Endothelial cell of umbilical vein (primary cell): ENCODE measurements around the gene NFIC.
"Not testable (repeated sequence)": the region's sequence is repeated elsewhere in the genome, so short reads cannot be mapped to it uniquely, and the experiment has no call there.

Experiments used
- CTCF ChIP-seq, 2 donors: IDR thresholded peaks; 1 replicate in 1 of 2; 2 replicates in 1 of 2; pipeline ENCODE4 v1.5.1; 2011; ENCODE audit warnings: low read length in 2 of 2, mild to moderate bottlenecking in 2 of 2, moderate library complexity in 2 of 2, control low read depth in 1 of 2, inconsistent platforms in 1 of 2, low read depth in 1 of 2; ENCODE audit not compliant: insufficient read depth in 1 of 2; ENCODE audit errors: extremely low read depth in 1 of 2
- EZH2 ChIP-seq: IDR thresholded peaks from 2 replicates; pipeline ENCODE4 v1.6.1; 2012; ENCODE audit warnings: borderline replicate concordance, low read depth, mild to moderate bottlenecking, moderate library complexity, low read length, inconsistent platforms; ENCODE audit not compliant: severe bottlenecking
- GATA2 ChIP-seq: IDR thresholded peaks from 2 replicates; pipeline ENCODE4 v1.7.0; 2011; ENCODE audit warnings: low read depth, mild to moderate bottlenecking, moderate library complexity, mixed read lengths, low read length; ENCODE audit not compliant: insufficient read length, insufficient read depth
- JUN ChIP-seq: IDR thresholded peaks from 2 replicates; pipeline ENCODE4 v1.6.1; 2011; ENCODE audit warnings: borderline replicate concordance, low read depth; ENCODE audit not compliant: insufficient read length, insufficient read depth
- MYC ChIP-seq: IDR thresholded peaks from one replicate; pipeline ENCODE4 v1.6.1; 2011; ENCODE audit warnings: mild to moderate bottlenecking, low read depth, low read length
- POLR2A ChIP-seq: IDR thresholded peaks from 2 replicates; pipeline ENCODE4 v1.6.1; 2012; ENCODE audit warnings: low read depth, mild to moderate bottlenecking, control low read depth, low read length
- POLR2AphosphoS5 ChIP-seq: IDR thresholded peaks from 2 replicates; pipeline ENCODE4 v1.6.1; 2012; ENCODE audit warnings: low read depth, mild to moderate bottlenecking, control low read depth, low read length, moderate library complexity; ENCODE audit not compliant: insufficient read depth

- TF ChIP-seq CTCF (IDR thresholded peaks at IDR 0.05; ENCODE audit: extremely low read depth in 1 of 2, insufficient read depth in 1 of 2, low read depth in 1 of 2, low read length in 2 of 2); EZH2; POLR2A; POLR2AphosphoS5; MYC; GATA2; JUN: not testable (repeated sequence)
Measured at GRCh38 chr19:3391911-3392310, 25.5 kb downstream of the NFIC start.
